Measurements from ENCODE around the gene BRINP3. TPM values are rescaled to one million over a fixed set of nuclear protein-coding genes. Genes with fewer than 3 reads are reported as not detected.
A peak's percentile ranks its signal among the peaks of the same experiment; 100 is the strongest.

BRINP3 gene
- total and polyA plus RNA-seq, 3 donors from 2014 or later: 2.0 to 10.6 (median 2.2) TPM

GRCh38 chr1:190479050-190479397 is 1.4 kb upstream of the BRINP3 start:
- 11% methylated on average over 4 of the region's 4 CpGs for WGBS, 2 donors
- intact Hi-C loops (cut with DNase I; ENCODE audit: low total_unique reads): no loop called here
- Histone ChIP-seq H3K27ac (no peak overlapping the region), H3K9me3 (no peaks in the 10 kb centered on the region), H3K27me3 (no peaks in the 10 kb centered on the region), H3K4me3 (peak overlapping the region in 1 of 2 donors; percentile 2), H3K36me3 (ENCODE audit: low read depth, missing control alignments) (no peaks in the 10 kb centered on the region), H3K4me1 (no peaks in the 10 kb centered on the region)
- TF ChIP-seq POLR2A (IDR thresholded peaks at IDR 0.05): no peak
- TF ChIP-seq CTCF (IDR thresholded peaks at IDR 0.05): no peak
- DNase-seq: no peak

GRCh38 chr1:190478149-190479049 is 735 bp upstream of the BRINP3 start:
- intact Hi-C loops (cut with DNase I; ENCODE audit: low total_unique reads): no loop called here
- Histone ChIP-seq H3K27me3 (no peaks in the 10 kb centered on the region), H3K4me1 (no peaks in the 10 kb centered on the region), H3K4me3 (peak overlapping the region in 1 of 2 donors; percentile 2), H3K36me3 (ENCODE audit: low read depth, missing control alignments) (no peaks in the 10 kb centered on the region), H3K9me3 (no peaks in the 10 kb centered on the region), H3K27ac (no peak overlapping the region)
- peak; percentile 15 for DNase-seq
- 1% methylated on average over 39 to 41 of the region's 42 CpGs for WGBS, 2 donors
- no peak for TF ChIP-seq POLR2A (IDR thresholded peaks at IDR 0.05)
- TF ChIP-seq CTCF (IDR thresholded peaks at IDR 0.05): no peak

- WGBS, 2 donors: 37 to 44% methylated on average over 5 of the region's 5 CpGs
- Histone ChIP-seq H3K4me3 (no peak overlapping the region), H3K27ac (no peak overlapping the region)
Measured at GRCh38 chr1:190476806-190477205, 858 bp downstream of the BRINP3 start.

GRCh38 chr1:190476321-190476720 is 1.3 kb downstream of the BRINP3 start:
- Histone ChIP-seq H3K9me3 (no peaks in the 10 kb centered on the region), H3K36me3 (ENCODE audit: low read depth, missing control alignments) (no peaks in the 10 kb centered on the region), H3K4me3 (no peak overlapping the region), H3K27me3 (no peaks in the 10 kb centered on the region), H3K27ac (no peak overlapping the region), H3K4me1 (no peaks in the 10 kb centered on the region)
- 24 to 25% methylated on average over 5 of the region's 5 CpGs for WGBS, 2 donors
- TF ChIP-seq CTCF (IDR thresholded peaks at IDR 0.05) (no peak), POLR2A (IDR thresholded peaks at IDR 0.05) (no peak)
- intact Hi-C loops (cut with DNase I; ENCODE audit: low total_unique reads): no loop called here
- no peak for DNase-seq

More at GRCh38 chr1:190476806-190477205, 858 bp downstream of the BRINP3 start:
- Histone ChIP-seq H3K36me3 (ENCODE audit: low read depth, missing control alignments) (no peaks in the 10 kb centered on the region), H3K9me3 (no peaks in the 10 kb centered on the region), H3K4me1 (no peaks in the 10 kb centered on the region), H3K27me3 (no peaks in the 10 kb centered on the region)
- intact Hi-C loops (cut with DNase I; ENCODE audit: low total_unique reads): no loop called here
- TF ChIP-seq CTCF (IDR thresholded peaks at IDR 0.05) (no peak), POLR2A (IDR thresholded peaks at IDR 0.05) (no peak)
- DNase-seq: no peak
